Activated CD4-positive, alpha-beta T cell treated with anti-CD3 and anti-CD28 coated beads for 1 hour (primary cell): Measurements from ENCODE around the gene BRSK1.

Source experiments
- DNase-seq: peaks from one replicate; pipeline ENCODE4 v3.0.0-alpha.2; 2020

BRSK1 gene

GRCh38 chr19:55276720-55277430 lies 6.9 kb upstream of the BRSK1 start:
- no peak for DNase-seq

GRCh38 chr19:55277494-55277893 lies 6.3 kb upstream of the BRSK1 start:
- DNase-seq = no peak

GRCh38 chr19:55278391-55279135 lies 5.2 kb upstream of the BRSK1 start:
- DNase-seq = no peak

- no peak for DNase-seq
These were observed 4.5 kb upstream of the BRSK1 start for GRCh38 chr19:55279340-55279739.

- DNase-seq = peak; percentile 89
These were observed 3.8 kb upstream of the BRSK1 start, which contains the start of gene HSPBP1 for GRCh38 chr19:55279770-55280643. Gene HSPBP1, minus strand, starts transcription at chr19:55280110. Its CDS starts 502 bp downstream, at chr19:55279608.

GRCh38 chr19:55284405-55285058 lies 735 bp downstream of the BRSK1 start:
- no peak for DNase-seq

GRCh38 chr19:55285229-55285890 lies 1.6 kb downstream of the BRSK1 start:
- DNase-seq = no peak

GRCh38 chr19:55287361-55288079 lies 3.7 kb downstream of the BRSK1 start:
- no peak for DNase-seq

- no peak for DNase-seq
These were observed 5.5 kb downstream of the BRSK1 start for GRCh38 chr19:55289117-55289796.

GRCh38 chr19:55297267-55297666 lies 13.5 kb downstream of the BRSK1 start:
- DNase-seq = no peak

- no peak for DNase-seq
These were observed 16.2 kb downstream of the BRSK1 start for GRCh38 chr19:55299991-55300390.

- no peak for DNase-seq
These were observed 17.2 kb downstream of the BRSK1 start for GRCh38 chr19:55300886-55301458.

GRCh38 chr19:55301459-55302317 lies 17.9 kb downstream of the BRSK1 start:
- peak; percentile 91 for DNase-seq

- DNase-seq = no peak
These were observed 18.5 kb downstream of the BRSK1 start for GRCh38 chr19:55302318-55302703.

- DNase-seq = no peak
These were observed 19.7 kb downstream of the BRSK1 start for GRCh38 chr19:55303477-55303876.

- no peak for DNase-seq
These were observed 20.6 kb downstream of the BRSK1 start for GRCh38 chr19:55304279-55304978.

- no peak for DNase-seq
These were observed 21.2 kb downstream of the BRSK1 start for GRCh38 chr19:55304980-55305379.

GRCh38 chr19:55305491-55305890 lies 21.7 kb downstream of the BRSK1 start:
- peak; percentile 38 for DNase-seq
